Endothelial cell of umbilical vein (primary cell): ENCODE measurements around the gene ARHGEF7. TPM values are rescaled to one million over a fixed set of nuclear protein-coding genes. Genes with fewer than 3 reads are reported as not detected.

Experiments used
- BruUV-seq: library from RNA; stranded (reverse); fragments of 400-500 nt; replicated peaks from 2 replicates; lab custom pipeline; 2021; lab: Mats Ljungman, UMichigan
- CTCF ChIA-PET: fragments of 300-600, 350-600 bp; sonication (Branson Sonifier 250); formaldehyde crosslinking; loops from one replicate; lab custom pipeline; 2021; ENCODE audit warnings: antibody characterized with exemption, inconsistent platforms; lab: Charles Lee
- POLR2A ChIA-PET: fragments of 300-600, 350-600 bp; sonication (Branson Sonifier 250); formaldehyde crosslinking; loops from one replicate; lab custom pipeline; 2021; ENCODE audit warnings: antibody characterized with exemption, inconsistent platforms; lab: Charles Lee
- DNase-seq: peaks from one replicate; pipeline ENCODE4 v3.0.0-alpha.2; 2011; ENCODE audit warnings: low read depth, low spot score
- FAIRE-seq: peaks from 2 replicates; lab custom pipeline; 2011; peaks lifted over from hg19 to GRCh38; lab: Jason Lieb, UNC
- H2AFZ ChIP-seq: 2 replicates; pipeline ENCODE4 v1.6.0; 2012; ENCODE audit warnings: low read depth, low read length, control low read depth, inconsistent platforms
- H3K27ac ChIP-seq: 2 replicates; pipeline ENCODE4 v1.5.1; 2011; ENCODE audit warnings: low read depth, mild to moderate bottlenecking, control low read depth, low read length, moderate library complexity; ENCODE audit not compliant: insufficient read depth
- H3K27me3 ChIP-seq, 2 experiments: 2 replicates each; pipeline versions ENCODE4 v1.6.0 to v1.6.1; 2011; ENCODE audit warnings: low read length in 2 of 2, mixed read lengths in 1 of 2; ENCODE audit not compliant: control insufficient read depth in 2 of 2, insufficient read depth in 2 of 2
- H3K36me3 ChIP-seq, 2 experiments: 2 replicates in 1 of 2; 3 replicates in 1 of 2; pipeline ENCODE4 v1.5.1; 2011; ENCODE audit warnings: low read length in 2 of 2, mild to moderate bottlenecking in 1 of 2, moderate library complexity in 1 of 2; ENCODE audit not compliant: control insufficient read depth in 2 of 2, insufficient read depth in 2 of 2; ENCODE audit errors: extremely low read depth in 1 of 2
- H3K4me1 ChIP-seq: 3 replicates; pipeline ENCODE4 v1.5.1; 2011; ENCODE audit warnings: mild to moderate bottlenecking, low read length; ENCODE audit not compliant: control insufficient read depth, insufficient read depth; ENCODE audit errors: extremely low read depth
- H3K4me2 ChIP-seq: 2 replicates; pipeline ENCODE4 v1.6.1; 2011; ENCODE audit warnings: low read length, control low read depth, mixed read lengths; ENCODE audit not compliant: insufficient read depth
- H3K4me3 ChIP-seq, 3 experiments: fragments of 200-600 bp in 1 of 3; sonication (generic), shearing (Covaris generic) in 1 of 3; replicated peaks in 1 of 3; 2 replicates each; pipeline ENCODE4 v1.5.1; 2011 to 2016; ENCODE audit warnings: control low read depth in 3 of 3, low read length in 3 of 3, mild to moderate bottlenecking in 2 of 3, inconsistent platforms in 1 of 3, low read depth in 1 of 3, moderate library complexity in 1 of 3; ENCODE audit not compliant: insufficient read depth in 1 of 3
- H3K79me2 ChIP-seq: 2 replicates; pipeline ENCODE4 v1.6.0; 2012; ENCODE audit warnings: low read length, inconsistent platforms; ENCODE audit not compliant: control insufficient read depth, insufficient read depth
- H3K9ac ChIP-seq: replicated peaks from 2 replicates; pipeline ENCODE3; 2011; ENCODE audit warnings: low read length, control low read depth; ENCODE audit not compliant: insufficient read depth; ENCODE audit errors: extremely low read depth
- H3K9me1 ChIP-seq: replicated peaks from 3 replicates; pipeline ENCODE4 v1.6.0; 2011; ENCODE audit warnings: mild to moderate bottlenecking, low read length; ENCODE audit not compliant: control insufficient read depth, insufficient read depth; ENCODE audit errors: extremely low read depth
- H3K9me3 ChIP-seq: replicated peaks from 2 replicates; pipeline ENCODE4 v1.5.1; 2012; ENCODE audit warnings: low read length, inconsistent platforms; ENCODE audit not compliant: control insufficient read depth, insufficient read depth
- H4K20me1 ChIP-seq: replicated peaks from 2 replicates; pipeline ENCODE3; 2011; ENCODE audit warnings: mild to moderate bottlenecking, low read length; ENCODE audit not compliant: control insufficient read depth, insufficient read depth; ENCODE audit errors: extremely low read depth
- CTCF ChIP-seq, 2 donors: IDR thresholded peaks; 1 replicate in 1 of 2; 2 replicates in 1 of 2; pipeline ENCODE4 v1.5.1; 2011; ENCODE audit warnings: low read length in 2 of 2, mild to moderate bottlenecking in 2 of 2, moderate library complexity in 2 of 2, control low read depth in 1 of 2, inconsistent platforms in 1 of 2, low read depth in 1 of 2; ENCODE audit not compliant: insufficient read depth in 1 of 2; ENCODE audit errors: extremely low read depth in 1 of 2
- EZH2 ChIP-seq: IDR thresholded peaks from 2 replicates; pipeline ENCODE4 v1.6.1; 2012; ENCODE audit warnings: borderline replicate concordance, low read depth, mild to moderate bottlenecking, moderate library complexity, low read length, inconsistent platforms; ENCODE audit not compliant: severe bottlenecking
- FOS ChIP-seq: IDR thresholded peaks from 2 replicates; pipeline ENCODE4 v1.6.1; 2011; ENCODE audit warnings: mild to moderate bottlenecking, low read length, moderate library complexity, borderline replicate concordance; ENCODE audit not compliant: insufficient read depth
- GATA2 ChIP-seq: IDR thresholded peaks from 2 replicates; pipeline ENCODE4 v1.7.0; 2011; ENCODE audit warnings: low read depth, mild to moderate bottlenecking, moderate library complexity, mixed read lengths, low read length; ENCODE audit not compliant: insufficient read length, insufficient read depth
- JUN ChIP-seq: IDR thresholded peaks from 2 replicates; pipeline ENCODE4 v1.6.1; 2011; ENCODE audit warnings: borderline replicate concordance, low read depth; ENCODE audit not compliant: insufficient read length, insufficient read depth
- MAX ChIP-seq: IDR thresholded peaks from 2 replicates; pipeline ENCODE4 v1.6.1; 2011; ENCODE audit not compliant: insufficient read depth, insufficient read length
- MYC ChIP-seq: IDR thresholded peaks from one replicate; pipeline ENCODE4 v1.6.1; 2011; ENCODE audit warnings: mild to moderate bottlenecking, low read depth, low read length
- POLR2A ChIP-seq: IDR thresholded peaks from 2 replicates; pipeline ENCODE4 v1.6.1; 2012; ENCODE audit warnings: low read depth, mild to moderate bottlenecking, control low read depth, low read length
- POLR2AphosphoS5 ChIP-seq: IDR thresholded peaks from 2 replicates; pipeline ENCODE4 v1.6.1; 2012; ENCODE audit warnings: low read depth, mild to moderate bottlenecking, control low read depth, low read length, moderate library complexity; ENCODE audit not compliant: insufficient read depth
- dilution Hi-C: fragments of 300-500 bp; cut with MboI; formaldehyde crosslinking; loops from one replicate; pipeline ENCODE4 v1.15.0; 2019; ENCODE audit warnings: low sequenced_read_pairs; ENCODE audit not compliant: extremely low pct_ligation_motif_present
- intact Hi-C: fragments of 100-400 bp; cut with micrococcal nuclease; formaldehyde crosslinking; loops from one replicate; pipeline ENCODE4 v1.10.0; 2022
- polyA plus RNA-seq, 4 experiments: library from polyadenylated mRNA; depleted of rRNA in 3 of 4; stranded (reverse) in 3 of 4; unstranded in 1 of 4; fragments of >200 nt; gene quantifications; 2 replicates each; pipeline versions ENCODE4 v1.2.1 to v1.2.3, GENCODE V29; 2011 to 2012; ENCODE audit warnings: missing spikeins in 1 of 4
- total RNA-seq: library from RNA; stranded (reverse); gene quantifications from 2 replicates; pipeline ENCODE4 v1.2.3, GENCODE V29; 2021

The ARHGEF7 gene
- total and polyA plus RNA-seq, 2 donors (not counting 3 experiments of a cell fraction or from before 2014, with no cell fraction given), result 94.9 to 155 TPM

- TF ChIP-seq POLR2A (no peak), FOS (no peak), GATA2 (no peak), MAX (no peak), JUN (no peak), POLR2AphosphoS5 (no peak), MYC (no peak), CTCF (IDR thresholded peaks at IDR 0.05; ENCODE audit: extremely low read depth in 1 of 2, insufficient read depth in 1 of 2, low read depth in 1 of 2, low read length in 2 of 2) (no peak), EZH2 (no peak)
- no TSS peak for BruUV-seq
- Histone ChIP-seq H3K9ac (no peak overlapping the region), H3K79me2 (no peaks in the 10 kb centered on the region), H3K9me3 (no peaks in the 10 kb centered on the region), H4K20me1 (peaks cover 3% of the 10 kb centered on the region), H3K4me1 (peaks cover 4% of the 10 kb centered on the region), H3K27me3 (no peaks in the 10 kb centered on the region), H3K9me1 (no peaks in the 10 kb centered on the region), H2AFZ (no peak overlapping the region), H3K27ac (no peak overlapping the region), H3K4me3 (no peak overlapping the region), H3K4me2 (no peak overlapping the region), H3K36me3 (peaks cover 0 to 3% of the 10 kb centered on the region in 2 experiments)
- dilution Hi-C loops (no loop called here), intact Hi-C loops (no loop called here)
- ChIA-PET CTCF (no interaction called here), POLR2A (no interaction called here)
- FAIRE-seq (peak; percentile 18), DNase-seq (peak; percentile 50)
These were observed 201.1 kb downstream of the ARHGEF7 start for GRCh38 chr13:111316161-111316730.
